IPS-NIHi7 (cell line): ENCODE results near the gene LRRC49.
"Not testable (repeated sequence)": the region's sequence is repeated elsewhere in the genome, so short reads cannot be mapped to it uniquely, and the experiment has no call there.

ENCODE experiments used
- DNase-seq: peaks from one replicate; pipeline ENCODE4 v3.0.0; 2012; ENCODE audit warnings: mixed read lengths; ENCODE audit errors: extremely low spot score

LRRC49 gene

GRCh38 chr15:70892002-70892911 is at the start of gene LRRC49, which contains the start of gene THAP10:
TSS of gene LRRC49 (plus strand) at chr15:70892826. CDS start at chr15:70892895, 69 bp downstream.
TSS of gene THAP10 (minus strand) at chr15:70892433. CDS start at chr15:70892272, 161 bp downstream.
- DNase-seq, result peak; percentile 83

- no peak for DNase-seq
Measured at GRCh38 chr15:70845602-70846360, 46.8 kb upstream of the LRRC49 start.

- no peak for DNase-seq
Measured at GRCh38 chr15:70851889-70852288, 40.7 kb upstream of the LRRC49 start.

GRCh38 chr15:70852501-70853317 is 39.9 kb upstream of the LRRC49 start:
- no peak for DNase-seq

- DNase-seq, result peak; percentile 73
Measured at GRCh38 chr15:70853318-70853972, 39.2 kb upstream of the LRRC49 start.

GRCh38 chr15:70853973-70854665 is 38.5 kb upstream of the LRRC49 start, which contains the start of gene LARP6:
TSS of gene LARP6 (minus strand) at chr15:70854157. CDS start at chr15:70854088, 69 bp downstream.
- peak; percentile 85 for DNase-seq

GRCh38 chr15:70854666-70854976 is 38.0 kb upstream of the LRRC49 start:
- no peak for DNase-seq

- no peak for DNase-seq
Measured at GRCh38 chr15:70855764-70856163, 36.9 kb upstream of the LRRC49 start.

GRCh38 chr15:70856177-70856883 is 36.3 kb upstream of the LRRC49 start:
- no peak for DNase-seq

- no peak for DNase-seq
Measured at GRCh38 chr15:70856884-70857561, 35.6 kb upstream of the LRRC49 start.

- no peak for DNase-seq
Measured at GRCh38 chr15:70857562-70858285, 34.9 kb upstream of the LRRC49 start.

GRCh38 chr15:70858614-70859321 is 33.9 kb upstream of the LRRC49 start:
- not testable (repeated sequence) for DNase-seq

GRCh38 chr15:70859322-70859908 is 33.2 kb upstream of the LRRC49 start:
- DNase-seq, result no peak

GRCh38 chr15:70859998-70860397 is 32.6 kb upstream of the LRRC49 start:
- no peak for DNase-seq

GRCh38 chr15:70863450-70864218 is 29.0 kb upstream of the LRRC49 start:
- no peak for DNase-seq

- no peak for DNase-seq
Measured at GRCh38 chr15:70866982-70867641, 25.5 kb upstream of the LRRC49 start.
